Ovary (tissue), 9 donors: ENCODE results near the gene OR11A1. TPM values are rescaled to one million over a fixed set of nuclear protein-coding genes. Genes with fewer than 3 reads are reported as not detected.
"Not testable (repeated sequence)": the region's sequence is repeated elsewhere in the genome, so short reads cannot be mapped to it uniquely, and the experiment has no call there.

Source experiments
- DNase-seq, 5 donors: peaks; one replicate each; pipeline ENCODE4 v3.0.0-alpha.2; 2019 to 2020
- H3K27ac ChIP-seq, 2 donors: fragments of 200-600 bp; one replicate each; pipeline versions ENCODE4 v1.5.1 to v1.8.0; 2019 to 2022
- H3K27me3 ChIP-seq: fragments of 200-600 bp; one replicate; pipeline ENCODE4 v1.8.0; 2022
- H3K36me3 ChIP-seq: fragments of 200-600 bp; sonication (generic); one replicate; pipeline ENCODE4 v1.5.1; 2019
- H3K4me1 ChIP-seq: one replicate; pipeline ENCODE4 v1.8.1; 2013; ENCODE audit warnings: mild to moderate bottlenecking, moderate library complexity; ENCODE audit not compliant: insufficient read depth
- H3K4me3 ChIP-seq: fragments of 200-600 bp; sonication (generic); one replicate; pipeline ENCODE4 v1.5.1; 2017
- H3K9me3 ChIP-seq, 2 donors: fragments of 200-600 bp in 1 of 2; sonication (generic) in 1 of 2; one replicate each; pipeline versions ENCODE4 v1.5.1 to v1.8.1; 2013 to 2019; ENCODE audit warnings: mild to moderate bottlenecking in 1 of 2, moderate library complexity in 1 of 2
- EP300 ChIP-seq: sonication (generic); formaldehyde crosslinking; IDR thresholded peaks from one replicate; pipeline ENCODE4 v1.6.1; 2017; ENCODE audit warnings: antibody characterized with exemption
- POLR2A ChIP-seq: fragments of 450-650 bp; IDR thresholded peaks from one replicate; pipeline ENCODE4 v1.6.1; 2017; ENCODE audit warnings: antibody characterized with exemption, mild to moderate bottlenecking, moderate library complexity
- whole genome bisulfite sequencing, 3 donors: extraction: QIAGEN DNeasy Blood & Tissue Kit in 1 of 3; methylation state at CpG; one replicate each; pipeline versions ENCODE4 v1.1.5 to v1.1.7; 2013 to 2017; 5-methylcytosine and 5-hydroxymethylcytosine counted together
- intact Hi-C, 4 donors: fragments of 100-400 bp; cut with DNase I; formaldehyde crosslinking; loops; one replicate each; pipeline versions ENCODE4 v1.11.0 to v1.15.1; 2022 to 2023
- polyA plus RNA-seq, 2 donors: library from polyadenylated mRNA; stranded (reverse); fragments of 200-250 nt in 1 of 2; fragments of 350-450 nt in 1 of 2; fragmentation: Illumina TruSeq in 1 of 2; extraction: RNeasy Lipid Tissue Mini Kit (QIAGEN cat#74804) in 1 of 2; gene quantifications; one replicate each; pipeline ENCODE4 v1.2.3, GENCODE V29; 2013 to 2014
- total RNA-seq, 7 donors: library from RNA; depleted of rRNA in 2 of 7; stranded (reverse); fragments of >200 nt in 2 of 7; fragmentation: NEBNext Ultra II Directional in 3 of 7; extraction: Animal tissue kit (Norgen Biotek cat#: 25700) in 3 of 7; gene quantifications; one replicate each; pipeline versions ENCODE4 v1.1.0 to v1.2.4, GENCODE V29; 2016 to 2023
- TF ChIP-seq, protein P1 (sequence below), 3 donors: fragments of 450-650 bp in 2 of 3; fragments of 200-600 bp in 1 of 3; IDR thresholded peaks; one replicate each; pipeline versions ENCODE4 v1.5.1 to v1.8.0; 2016 to 2022; ENCODE audit warnings: antibody characterized with exemption in 3 of 3, mild to moderate bottlenecking in 1 of 3
- donor health status: DM: no; HTN: no; CAD: no; lungs with moderate emphysema.
- donor health status: DM: no; HTN: no; CAD: no.
- donor health status: Bipolar disorder and iron deficiency.
- donor health status: DM: yes; HTN: yes; CAD: no.
- donor health status: DM: no; HTN: no; CAD: no.
- donor health status: DM: yes; HTN: yes; CAD: no.

Gene OR11A1
- total and polyA plus RNA-seq, 9 donors, result not detected

DNA sequence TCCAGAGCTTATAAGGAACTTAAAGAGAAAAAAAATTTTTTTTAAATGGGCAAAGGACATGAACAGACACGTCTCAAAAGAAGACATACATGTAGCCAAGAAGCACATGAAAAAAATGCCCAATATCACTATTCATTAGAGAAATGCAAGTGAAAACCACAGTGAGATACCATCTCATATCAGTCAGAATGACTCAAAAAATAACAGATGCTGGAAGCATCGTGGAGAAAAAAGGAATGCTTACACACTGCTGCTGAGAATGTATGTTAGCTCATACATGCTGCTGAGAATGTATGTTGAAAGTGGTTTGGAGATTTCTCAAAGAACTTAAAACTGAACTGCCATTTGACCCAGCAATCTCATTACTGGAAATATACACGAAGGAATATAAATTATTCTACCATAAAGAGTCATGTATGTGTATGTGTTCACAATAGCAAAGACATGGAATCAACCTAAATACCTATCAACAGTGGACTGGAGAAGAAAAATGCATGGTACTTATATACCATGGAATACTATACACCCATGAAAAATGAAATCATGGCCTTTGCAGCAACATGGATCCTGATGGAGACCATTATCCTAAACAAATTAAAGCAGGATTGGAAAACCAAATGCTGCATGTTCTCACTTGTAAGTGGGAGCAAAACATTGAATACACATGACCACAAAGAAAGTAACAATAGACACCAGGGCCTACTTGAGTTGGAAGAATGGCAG, 5.2 kb downstream of the OR11A1 start:
- Histone ChIP-seq H3K9me3 (no peaks in the 10 kb centered on the region), H3K4me1 (no peaks in the 10 kb centered on the region), H3K27me3 (no peaks in the 10 kb centered on the region), H3K4me3 (no peak overlapping the region), H3K27ac (no peak overlapping the region), H3K36me3 (no peaks in the 10 kb centered on the region)
- intact Hi-C loops, result no loop called here
- WGBS, 3 donors, result 70 to 83% (median 72%) methylated on average over 3 of the region's 3 CpGs
- no peak for DNase-seq
- TF ChIP-seq EP300 (no peak), POLR2A (no peak)
- TF ChIP-seq, protein P1, sequence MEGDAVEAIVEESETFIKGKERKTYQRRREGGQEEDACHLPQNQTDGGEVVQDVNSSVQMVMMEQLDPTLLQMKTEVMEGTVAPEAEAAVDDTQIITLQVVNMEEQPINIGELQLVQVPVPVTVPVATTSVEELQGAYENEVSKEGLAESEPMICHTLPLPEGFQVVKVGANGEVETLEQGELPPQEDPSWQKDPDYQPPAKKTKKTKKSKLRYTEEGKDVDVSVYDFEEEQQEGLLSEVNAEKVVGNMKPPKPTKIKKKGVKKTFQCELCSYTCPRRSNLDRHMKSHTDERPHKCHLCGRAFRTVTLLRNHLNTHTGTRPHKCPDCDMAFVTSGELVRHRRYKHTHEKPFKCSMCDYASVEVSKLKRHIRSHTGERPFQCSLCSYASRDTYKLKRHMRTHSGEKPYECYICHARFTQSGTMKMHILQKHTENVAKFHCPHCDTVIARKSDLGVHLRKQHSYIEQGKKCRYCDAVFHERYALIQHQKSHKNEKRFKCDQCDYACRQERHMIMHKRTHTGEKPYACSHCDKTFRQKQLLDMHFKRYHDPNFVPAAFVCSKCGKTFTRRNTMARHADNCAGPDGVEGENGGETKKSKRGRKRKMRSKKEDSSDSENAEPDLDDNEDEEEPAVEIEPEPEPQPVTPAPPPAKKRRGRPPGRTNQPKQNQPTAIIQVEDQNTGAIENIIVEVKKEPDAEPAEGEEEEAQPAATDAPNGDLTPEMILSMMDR (IDR thresholded peaks at IDR 0.05), result no peak

DNA sequence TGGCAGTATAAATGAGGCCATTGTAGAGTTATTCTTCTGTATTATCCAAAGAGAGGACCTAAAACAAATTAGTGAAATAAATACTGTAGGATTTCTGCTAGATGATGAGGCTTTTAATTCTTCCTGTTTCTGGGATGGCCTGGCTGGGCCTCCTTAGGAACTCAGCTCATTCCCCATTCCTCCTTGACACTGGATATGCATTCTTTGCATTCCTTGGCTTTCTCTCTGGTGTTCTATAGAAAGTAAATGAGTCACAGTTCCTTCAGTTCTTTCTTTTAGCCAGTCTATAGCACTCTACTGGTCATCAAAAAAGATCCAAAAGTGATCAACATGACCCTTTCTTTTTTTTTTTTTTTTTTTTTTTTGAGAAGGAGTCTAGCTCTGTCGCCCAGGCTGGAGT, 9.2 kb downstream of the OR11A1 start:
- Histone ChIP-seq H3K36me3 (no peaks in the 10 kb centered on the region), H3K4me3 (no peak overlapping the region), H3K9me3 (no peaks in the 10 kb centered on the region), H3K27me3 (no peaks in the 10 kb centered on the region), H3K27ac (no peak overlapping the region), H3K4me1 (no peaks in the 10 kb centered on the region)
- no peak for DNase-seq
- TF ChIP-seq POLR2A, result no peak
- TF ChIP-seq EP300, result no peak
- intact Hi-C loops, result no loop called here
- WGBS, 3 donors, result 80 to 94% (median 88%) methylated on average over 1 of the region's 1 CpG

DNA sequence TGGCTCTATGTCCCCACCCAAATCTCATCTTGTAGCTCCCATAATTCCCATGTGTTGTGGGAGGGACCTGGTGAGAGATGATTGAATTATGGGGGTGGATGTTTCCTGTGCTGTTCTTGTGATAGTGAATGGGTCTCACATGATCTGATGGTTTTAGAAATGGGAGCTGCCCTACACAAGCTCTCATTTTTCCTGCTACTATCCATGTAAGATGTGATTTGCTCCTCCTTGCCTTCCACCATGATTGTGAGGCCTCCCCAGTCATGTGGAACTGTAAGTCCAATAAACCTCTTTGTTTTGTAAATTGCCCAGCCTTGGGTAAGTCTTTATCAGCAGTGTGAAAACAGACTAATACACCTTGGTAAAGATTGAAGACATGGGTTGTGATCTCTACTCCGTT, 12.8 kb downstream of the OR11A1 start:
- DNase-seq, H3K4me3 ChIP-seq, intact Hi-C loops, H3K9me3 ChIP-seq, H3K4me1 ChIP-seq, H3K27ac ChIP-seq, H3K36me3 ChIP-seq, H3K27me3 ChIP-seq: not testable (repeated sequence)
- 51 to 85% (median 83%) methylated on average over 1 of the region's 1 CpG for WGBS, 3 donors

- TF ChIP-seq POLR2A (no peak), EP300 (no peak)
- TF ChIP-seq, protein P1 (IDR thresholded peaks at IDR 0.05), result no peak
- WGBS, 3 donors, result 77 to 92% (median 91%) methylated on average over 1 of the region's 1 CpG
- DNase-seq, result no peak
- H3K9me3 ChIP-seq, result no peaks in the 10 kb centered on the region
- intact Hi-C loops, result no loop called here
- no peaks in the 10 kb centered on the region for H3K36me3 ChIP-seq
- H3K4me3 ChIP-seq, result no peak overlapping the region
- no peaks in the 10 kb centered on the region for H3K27me3 ChIP-seq
- no peaks in the 10 kb centered on the region for H3K4me1 ChIP-seq
- no peak overlapping the region for H3K27ac ChIP-seq
Measured at GRCh38 chr6:29442719-29443118, 14.2 kb downstream of the OR11A1 start.

GRCh38 chr6:29439006-29439405, 17.9 kb downstream of the OR11A1 start, which contains the start of gene OR10C1:
TSS of gene OR10C1 (plus strand) at chr6:29439306. CDS start at chr6:29440016, 710 bp downstream.
- no peak for DNase-seq
- Histone ChIP-seq H3K4me1 (no peaks in the 10 kb centered on the region), H3K4me3 (no peak within 1 kb of the TSS), H3K36me3 (no peaks in the 10 kb centered on the region), H3K27ac (no peak within 1 kb of the TSS), H3K9me3 (no peaks in the 10 kb centered on the region), H3K27me3 (no peaks in the 10 kb centered on the region)
- intact Hi-C loops, result no loop called here
- TF ChIP-seq EP300, result no peak
- no peak for TF ChIP-seq POLR2A
- TF ChIP-seq, protein P1 (IDR thresholded peaks at IDR 0.05), result no peak

- DNase-seq, H3K9me3 ChIP-seq, H3K27ac ChIP-seq, intact Hi-C loops, H3K4me3 ChIP-seq, H3K36me3 ChIP-seq, H3K4me1 ChIP-seq, H3K27me3 ChIP-seq: not testable (repeated sequence)
- WGBS, 3 donors, result 69 to 77% (median 73%) methylated on average over 18 of the region's 18 CpGs
Measured at GRCh38 chr6:29436730-29437129, 20.1 kb downstream of the OR11A1 start.
